Renal cortex interstitium (tissue), 11 donors: ENCODE measurements around the gene CACNA1C. TPM values are rescaled to one million over a fixed set of nuclear protein-coding genes. Genes with fewer than 3 reads are reported as not detected.

Experiments
- DNase-seq, 11 donors: peaks; one replicate each; pipeline ENCODE4 v3.0.0-alpha.2; 2013; ENCODE audit warnings: low read depth in 9 of 11, low spot score in 4 of 11; ENCODE audit errors: extremely low read depth in 1 of 11
- polyA plus RNA-seq, 3 donors: library from polyadenylated mRNA; unstranded; fragments of 120-200 nt; gene quantifications; one replicate each; pipeline ENCODE4 v1.2.1, GENCODE V29; 2013; ENCODE audit not compliant: insufficient read length in 3 of 3

CACNA1C gene
- polyA plus RNA-seq, 3 donors: 7.2 to 13.1 (median 7.8) TPM

GRCh38 chr12:2312770-2313169 lies 260.0 kb downstream of the CACNA1C start:
- DNase-seq: no peak

GRCh38 chr12:2314492-2314891 lies 261.7 kb downstream of the CACNA1C start:
- no peak for DNase-seq

GRCh38 chr12:2317772-2318171 lies 265.0 kb downstream of the CACNA1C start:
- DNase-seq: no peak

DNA sequence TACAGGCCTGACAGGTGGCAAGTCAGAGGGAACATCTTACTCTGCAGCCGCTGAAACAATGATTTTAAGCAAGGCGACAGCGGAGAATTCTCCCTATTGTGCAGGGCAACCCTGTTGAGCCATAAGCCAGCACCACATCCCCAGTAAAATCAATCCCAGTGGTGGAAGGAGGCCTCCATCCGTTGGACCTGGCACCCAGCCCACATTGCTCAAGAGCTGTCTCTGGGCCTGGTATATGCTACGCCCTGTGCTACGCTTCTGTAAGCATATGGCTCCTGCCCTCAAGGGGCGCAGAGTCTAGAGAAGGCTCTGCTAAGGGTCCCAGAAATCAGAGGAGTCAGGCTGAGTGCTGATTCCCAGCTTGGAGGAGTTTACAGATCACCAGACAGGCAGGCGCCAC lies 265.5 kb downstream of the CACNA1C start:
- DNase-seq: no peak

DNA sequence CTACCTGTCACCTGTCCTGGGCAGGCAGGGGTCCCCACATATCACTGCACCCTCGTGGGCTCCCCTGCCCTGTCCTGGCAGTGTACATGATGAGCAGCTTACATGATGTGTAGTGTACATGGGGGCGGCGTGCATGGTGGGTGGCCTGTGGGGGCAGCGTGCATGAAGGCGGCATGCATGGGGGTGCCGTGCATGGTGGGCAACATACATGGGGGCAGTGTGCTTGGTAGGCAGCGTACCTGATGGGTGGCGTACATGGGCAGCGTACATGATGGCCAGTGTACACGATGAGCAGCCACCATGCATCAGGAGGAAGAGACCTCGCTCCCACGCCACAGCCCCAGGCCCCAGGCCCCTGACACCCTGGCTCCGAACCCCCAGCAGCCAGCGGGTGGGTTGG lies 266.3 kb downstream of the CACNA1C start:
- no peak for DNase-seq

DNA sequence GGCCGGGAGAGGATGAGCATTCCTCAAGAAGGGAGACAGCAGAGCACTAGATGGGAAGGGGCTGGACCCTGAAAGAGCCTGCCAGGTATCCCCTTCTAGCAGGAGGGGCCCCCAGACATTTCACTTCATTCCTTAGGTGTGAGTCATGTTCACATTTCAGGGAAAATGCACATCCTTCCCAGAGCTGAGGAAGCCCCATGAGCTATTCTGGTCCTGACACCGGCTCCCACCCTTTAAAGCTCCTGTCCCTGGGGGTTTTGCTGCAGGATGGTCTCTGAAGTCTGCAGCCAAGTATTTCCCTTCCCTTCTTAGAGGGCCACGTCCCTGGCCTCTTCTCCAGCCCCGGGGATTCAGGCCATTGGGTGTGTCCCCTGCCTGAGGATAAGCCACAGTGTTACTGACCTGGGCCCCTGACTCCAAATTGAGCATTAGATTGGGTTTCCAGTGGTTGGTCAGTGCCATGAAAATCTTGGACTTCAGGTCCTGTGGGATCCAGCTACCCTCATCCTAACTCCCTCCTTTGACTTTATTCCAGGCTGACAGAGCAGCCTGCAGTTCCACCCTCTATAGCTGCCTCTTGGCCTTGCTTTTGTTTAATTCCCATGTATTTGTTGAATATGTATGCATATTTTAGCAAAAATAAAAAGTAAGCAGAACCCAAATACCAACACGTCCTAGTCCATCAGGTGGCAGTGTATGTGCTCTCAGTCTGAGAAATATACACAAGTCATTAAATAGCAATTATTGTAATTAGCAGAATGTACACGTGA lies 267.1 kb downstream of the CACNA1C start:
- DNase-seq: no peak

DNA sequence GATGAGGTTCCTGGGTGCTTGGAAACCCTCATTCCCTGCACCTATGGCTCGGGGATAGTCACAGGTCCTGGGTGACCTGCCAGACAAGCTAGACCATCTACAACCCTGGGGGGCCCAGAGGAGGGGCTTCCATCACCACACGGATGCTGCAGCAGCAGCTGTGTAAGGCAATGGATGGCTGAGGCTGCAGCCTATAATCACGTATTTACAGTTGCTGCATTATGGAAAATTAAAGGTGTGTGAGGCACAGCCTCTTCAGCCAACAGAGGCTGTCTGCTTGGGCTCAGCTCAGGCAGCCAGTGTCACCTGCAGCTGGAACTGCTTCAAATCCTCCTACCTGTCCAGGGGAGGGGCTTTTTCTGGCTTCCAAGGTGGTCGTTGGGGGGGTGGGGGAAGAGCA lies 268.1 kb downstream of the CACNA1C start:
- DNase-seq: no peak

DNA sequence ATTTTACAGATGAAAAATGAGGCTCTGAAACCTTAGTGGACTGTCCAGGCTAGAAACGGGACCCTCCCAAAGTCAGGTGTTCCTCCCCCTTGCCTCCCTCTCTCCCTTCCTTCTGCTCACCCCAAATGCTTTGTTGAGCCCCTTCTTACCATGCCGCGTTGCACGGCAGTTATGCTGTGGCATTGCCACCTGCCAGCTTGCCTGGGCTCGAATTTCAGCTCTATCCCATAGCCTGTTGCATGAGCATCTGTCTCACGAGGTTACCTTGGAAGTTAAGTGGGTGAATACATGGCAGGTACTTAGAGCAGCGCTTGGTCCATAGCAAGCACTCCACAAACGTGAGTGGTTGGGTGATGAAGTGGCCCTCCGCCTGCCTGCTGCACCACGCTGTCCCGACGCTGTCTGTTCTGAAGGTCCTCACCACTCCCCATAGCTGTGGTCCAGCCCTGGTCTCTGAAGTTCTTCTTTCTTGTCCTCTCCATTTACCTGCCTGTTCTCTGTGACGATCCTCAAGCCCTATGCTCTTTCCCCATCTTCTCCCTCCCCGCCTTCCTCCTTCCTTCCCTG lies 269.9 kb downstream of the CACNA1C start:
- DNase-seq: no peak

DNA sequence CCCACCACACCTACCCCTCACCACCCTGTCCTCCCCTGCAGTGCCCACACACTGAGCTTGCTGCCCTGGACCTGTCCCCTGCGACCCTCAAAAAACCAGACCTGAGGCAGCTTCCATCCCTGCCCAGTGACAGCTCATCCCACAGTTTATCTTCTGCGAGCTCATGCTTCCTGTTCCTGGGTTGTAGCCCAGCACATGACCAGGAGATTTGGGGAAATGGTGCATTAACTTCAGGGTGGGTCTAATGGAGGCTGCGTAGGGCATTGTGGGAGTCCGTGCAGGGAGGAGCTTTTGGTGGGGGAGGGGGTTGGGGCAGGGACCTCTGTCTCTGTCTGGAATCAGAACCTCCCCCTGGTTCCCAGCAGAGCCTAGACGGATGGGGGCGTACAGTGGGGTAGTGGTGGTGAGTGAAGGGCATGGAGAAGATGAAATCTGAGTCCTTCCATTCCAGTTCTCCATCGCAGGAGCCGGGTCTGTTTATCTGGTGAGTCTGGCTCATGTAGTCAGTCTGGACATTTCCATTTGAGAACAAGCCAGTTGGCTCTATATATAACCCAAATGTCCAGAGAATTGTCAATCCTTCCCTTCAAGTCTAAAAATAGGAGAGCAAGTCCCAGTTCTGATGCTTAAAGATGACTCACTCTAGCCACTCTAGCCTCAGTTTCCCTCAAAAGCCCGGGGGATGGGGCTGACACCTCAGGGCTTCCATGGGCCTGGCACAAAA lies 270.9 kb downstream of the CACNA1C start:
- no peak for DNase-seq

DNA sequence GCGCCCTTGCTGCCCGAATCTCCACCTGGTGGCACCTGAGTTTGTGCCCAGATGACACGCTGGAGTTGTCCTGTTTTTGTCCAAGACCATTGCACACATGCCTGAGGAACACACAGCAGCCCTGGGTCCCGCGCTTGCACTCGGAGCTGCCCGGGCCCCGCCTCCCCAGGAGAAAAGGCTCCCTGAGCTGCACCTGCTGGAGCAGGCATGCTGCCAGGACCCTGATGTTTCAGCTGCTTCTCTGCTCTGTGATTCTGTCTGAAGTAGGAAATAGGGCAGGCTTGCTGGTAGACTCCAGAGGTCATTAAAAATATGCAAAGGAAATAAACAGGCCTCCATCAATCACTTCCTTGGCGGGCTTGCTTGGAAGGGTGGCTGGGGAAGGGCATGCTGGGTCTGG lies 271.6 kb downstream of the CACNA1C start:
- peak in 9 of 11 donors; percentile 42 to 73 (median 57) for DNase-seq

GRCh38 chr12:2325519-2325918 lies 272.7 kb downstream of the CACNA1C start:
- no peak for DNase-seq

DNA sequence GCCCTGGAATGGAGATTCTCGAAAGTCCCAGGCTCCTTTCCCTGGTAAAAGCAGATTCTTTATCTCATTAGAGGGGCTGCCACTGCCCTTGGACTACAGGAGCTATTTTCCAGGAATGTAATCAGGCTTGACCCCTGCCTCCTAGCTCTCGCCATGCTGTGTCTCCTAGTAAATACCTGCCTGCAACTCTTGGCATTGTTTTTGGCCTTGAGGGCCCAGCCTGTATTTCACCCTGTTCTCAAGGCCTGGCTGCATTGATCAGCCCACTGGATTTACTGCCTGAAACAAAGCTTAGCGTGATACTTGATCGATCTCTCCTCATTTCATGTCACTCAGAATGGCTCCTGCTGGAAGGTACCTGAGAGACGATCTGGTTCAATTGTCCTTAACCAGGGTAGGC lies 273.7 kb downstream of the CACNA1C start:
- no peak for DNase-seq

DNA sequence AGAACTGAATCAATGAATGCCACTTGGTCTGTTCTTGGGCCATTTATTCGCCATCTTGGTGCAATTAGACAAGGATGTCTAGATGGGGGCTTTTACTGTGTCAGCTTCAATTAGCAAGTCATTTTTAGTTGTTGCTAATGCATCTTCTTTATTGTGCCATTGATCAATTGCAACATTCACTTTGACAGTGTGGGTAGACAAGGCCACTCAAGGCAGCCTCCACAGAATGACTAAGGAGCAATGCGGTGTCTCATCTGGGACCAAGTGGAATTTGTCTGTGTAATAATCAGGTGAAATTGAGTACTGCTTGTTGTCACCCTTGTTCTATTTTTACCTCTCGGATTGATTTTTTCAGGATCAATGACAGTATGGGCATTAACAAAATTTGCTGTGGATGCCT lies 275.9 kb downstream of the CACNA1C start:
- no peak for DNase-seq

DNA sequence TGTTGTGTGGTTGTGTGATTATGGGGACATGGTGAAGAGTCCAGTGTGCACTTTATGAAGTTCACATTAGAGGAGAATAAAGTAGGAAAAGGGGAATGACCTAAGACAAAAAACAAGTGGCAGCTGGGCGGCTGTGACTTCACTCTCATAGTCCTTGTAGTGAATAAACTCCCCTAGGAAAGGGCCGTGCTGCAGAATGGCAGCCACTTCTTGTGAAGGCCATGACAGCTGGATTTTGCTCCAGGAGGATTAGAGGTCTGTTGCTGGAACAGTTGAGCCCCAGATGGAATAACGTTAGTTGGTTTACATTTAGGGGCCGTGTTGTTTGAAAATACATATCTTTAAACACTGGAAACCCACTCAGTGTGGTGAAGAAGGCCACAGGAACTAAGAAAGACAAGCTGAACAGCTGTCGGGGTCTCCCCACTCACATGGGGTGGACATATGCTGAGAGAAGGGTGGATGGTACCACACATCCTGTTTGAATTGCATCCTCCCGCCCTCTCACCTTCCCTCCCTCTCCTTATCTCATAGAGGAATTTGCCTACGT lies 276.9 kb downstream of the CACNA1C start:
- DNase-seq: no peak

- DNase-seq: no peak
These were observed 279.4 kb downstream of the CACNA1C start for GRCh38 chr12:2332236-2332635.

DNA sequence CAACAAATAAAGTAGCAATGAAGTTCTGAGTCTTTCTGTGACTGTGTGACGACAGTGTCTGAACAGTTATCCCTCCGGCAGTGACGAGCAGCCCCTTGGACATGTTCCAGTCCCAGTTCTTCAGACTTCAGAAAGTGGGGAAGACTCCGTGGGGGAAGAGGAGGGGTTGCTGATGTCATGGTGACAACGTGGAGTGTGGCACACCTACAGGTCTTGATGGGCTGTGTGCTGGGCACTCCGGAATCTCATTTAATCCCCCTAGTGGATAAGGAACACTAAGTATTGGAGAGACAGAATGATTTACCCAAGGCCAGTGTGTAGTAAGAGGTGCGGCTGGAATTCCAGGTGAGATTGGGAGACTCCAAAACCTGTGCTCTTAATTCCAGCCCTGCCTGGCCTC lies 280.2 kb downstream of the CACNA1C start:
- DNase-seq: no peak

DNA sequence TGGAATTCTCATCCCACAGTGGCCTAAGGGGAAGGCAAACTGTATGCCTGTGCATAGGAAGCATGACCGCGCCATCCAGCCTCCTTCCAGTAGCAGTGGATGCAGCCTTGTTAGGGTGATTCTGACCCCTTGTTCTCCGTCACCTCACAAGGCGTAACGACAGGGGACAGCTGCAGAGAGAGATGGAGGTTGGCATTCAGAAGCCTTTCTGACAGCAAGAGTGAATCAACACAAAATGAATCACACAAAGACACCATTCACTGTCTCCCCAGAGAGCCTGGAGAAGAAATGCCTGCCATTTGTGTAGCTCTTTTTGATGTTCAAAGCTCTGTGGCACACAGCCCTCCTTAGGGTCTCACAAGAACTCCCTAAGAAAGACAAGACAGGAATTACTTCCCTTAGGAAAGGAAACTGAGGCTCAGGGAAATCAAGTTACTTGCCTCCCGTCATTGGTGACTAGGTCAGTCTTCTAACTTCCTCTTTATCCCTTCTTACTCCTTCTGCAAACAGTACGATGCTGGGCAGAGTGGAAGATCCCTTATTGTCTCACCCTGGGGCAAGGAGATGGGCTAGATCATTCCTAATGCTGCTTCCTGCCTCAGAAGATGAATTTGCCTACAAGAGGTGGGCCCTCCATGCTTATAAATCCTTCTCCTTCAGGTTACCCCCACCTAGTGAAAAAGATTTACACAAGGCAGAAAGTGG lies 280.9 kb downstream of the CACNA1C start:
- DNase-seq: no peak

DNA sequence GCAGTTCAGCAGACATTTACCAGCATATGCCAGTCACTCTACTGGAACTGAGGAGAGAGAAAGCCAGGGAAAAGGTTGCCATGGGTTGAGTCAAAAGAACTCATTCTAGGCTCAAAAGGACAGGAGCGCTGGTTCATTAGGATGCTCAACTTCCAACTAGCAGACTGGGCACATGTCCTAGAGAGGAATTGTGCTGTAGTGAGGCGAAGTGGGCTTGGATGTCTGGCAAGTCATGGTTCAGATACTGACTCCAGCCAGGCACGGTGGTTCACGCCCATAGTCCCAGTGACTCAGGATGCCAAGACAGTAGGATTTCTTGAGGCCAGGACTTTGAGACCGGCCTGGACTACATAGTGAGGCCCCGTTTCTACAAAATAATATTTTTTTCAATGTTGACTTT lies 281.5 kb downstream of the CACNA1C start:
- DNase-seq: no peak

DNA sequence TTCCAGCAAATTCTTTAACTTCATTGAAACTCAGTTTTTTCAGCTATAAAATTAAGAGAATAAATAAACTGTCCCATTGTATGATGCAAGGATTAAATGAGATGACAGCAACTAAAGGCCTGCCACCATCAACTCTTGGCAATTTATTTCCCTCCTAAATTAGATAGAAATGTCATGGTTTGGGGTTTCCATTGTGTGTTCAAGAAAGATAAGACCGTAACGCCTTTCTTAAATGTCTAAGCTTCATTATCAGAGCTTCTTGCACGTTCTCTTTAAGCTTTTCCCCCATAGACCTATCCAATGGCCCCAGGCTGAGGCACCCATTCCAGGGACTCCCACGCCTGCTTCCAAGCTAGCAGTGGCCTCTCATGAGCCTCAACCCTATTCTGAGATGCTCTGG lies 281.9 kb downstream of the CACNA1C start:
- DNase-seq: no peak
